A673 (cell line): ENCODE data around the gene TMTC2.

ENCODE experiments used
- CTCF ChIP-seq: fragments of 300-800, 200-600 bp; sonication (generic); conservative IDR thresholded peaks from 2 replicates; pipeline ENCODE4 v1.5.1; 2017; ENCODE audit warnings: low read depth, mild to moderate bottlenecking, antibody characterized with exemption, low read length, moderate library complexity, mixed read lengths
- EZH2 ChIP-seq: fragments of 200-600 bp; sonication (generic); IDR thresholded peaks from 2 replicates; pipeline ENCODE4 v1.6.1; 2017; ENCODE audit warnings: borderline replicate concordance, low read depth, mild to moderate bottlenecking, mixed read lengths, antibody characterized with exemption, low read length; ENCODE audit not compliant: poor library complexity, severe bottlenecking

GRCh38 chr12:83089575-83089974 lies 402.9 kb downstream of the TMTC2 start:
- no peak for TF ChIP-seq CTCF
- no peak for TF ChIP-seq EZH2
